Endothelial cell of coronary artery (primary cell): Measurements from ENCODE around the gene SOST. TPM values are rescaled to one million over a fixed set of nuclear protein-coding genes. Genes with fewer than 3 reads are reported as not detected.

Experiments used
- total RNA-seq: library from RNA; depleted of rRNA; stranded (reverse); fragments of >200 nt; gene quantifications from 2 replicates; pipeline ENCODE4 v1.2.3, GENCODE V29; 2014

SOST gene
- not detected in 2 replicates for total RNA-seq

GRCh38 chr17:43758497-43759174 lies at the start of gene SOST:
Gene SOST (minus strand): TSS chr17:43758791. CDS start chr17:43758741, 50 bp downstream.

GRCh38 chr17:43780135-43780534 lies 21.5 kb upstream of the SOST start, which contains the start of gene CFAP97D1:
Gene CFAP97D1 (plus strand): TSS chr17:43780435. CDS start chr17:43780463, 28 bp downstream.

GRCh38 chr17:43778337-43779144 lies 19.9 kb upstream of the SOST start, which contains the start of gene DUSP3:
Gene DUSP3 (minus strand): TSS chr17:43778977. CDS start chr17:43778924, 53 bp downstream.

Other genes with a start within 250 kb of the SOST start
- 2.7 and 6.4 TPM in 2 replicates for gene ETV4, start 212.5 kb downstream of the SOST start, total RNA-seq
- gene MEOX1, start 96.9 kb downstream of the SOST start, total RNA-seq: not detected in 2 replicates
- 47.4 and 60.8 TPM in 2 replicates for gene DUSP3, start 20.2 kb upstream of the SOST start, total RNA-seq
- gene CFAP97D1, start 21.6 kb upstream of the SOST start, total RNA-seq: under 0.01 TPM in 1 of 2 replicates, not detected in the other
- 7.9 and 11.6 TPM in 2 replicates for gene MPP3, start 74.4 kb upstream of the SOST start, total RNA-seq
- gene CD300LG, start 88.4 kb upstream of the SOST start, total RNA-seq: 0.09 TPM in 2 replicates
- gene MPP2, start 148.7 kb upstream of the SOST start, total RNA-seq: 0.54 and 2.7 TPM in 2 replicates
- not detected in 2 replicates for gene PPY, start 183.7 kb upstream of the SOST start, total RNA-seq
- gene PYY, start 195.1 kb upstream of the SOST start, total RNA-seq: not detected in 2 replicates
- gene NAGS, start 245.8 kb upstream of the SOST start, total RNA-seq: 1.3 and 6.4 TPM in 2 replicates